WI38 (cell line): ENCODE measurements around the gene PLCH2.

Experiments
- H3K4me3 ChIP-seq: 2 replicates; pipeline ENCODE4 v1.5.1; 2011; ENCODE audit warnings: low read depth, mild to moderate bottlenecking, control low read depth, low read length
- TF ChIP-seq, protein P1 (sequence below): IDR thresholded peaks from 2 replicates; pipeline ENCODE4 v1.5.1; 2012; ENCODE audit warnings: low read depth, mild to moderate bottlenecking, control low read depth, low read length

Gene PLCH2

DNA sequence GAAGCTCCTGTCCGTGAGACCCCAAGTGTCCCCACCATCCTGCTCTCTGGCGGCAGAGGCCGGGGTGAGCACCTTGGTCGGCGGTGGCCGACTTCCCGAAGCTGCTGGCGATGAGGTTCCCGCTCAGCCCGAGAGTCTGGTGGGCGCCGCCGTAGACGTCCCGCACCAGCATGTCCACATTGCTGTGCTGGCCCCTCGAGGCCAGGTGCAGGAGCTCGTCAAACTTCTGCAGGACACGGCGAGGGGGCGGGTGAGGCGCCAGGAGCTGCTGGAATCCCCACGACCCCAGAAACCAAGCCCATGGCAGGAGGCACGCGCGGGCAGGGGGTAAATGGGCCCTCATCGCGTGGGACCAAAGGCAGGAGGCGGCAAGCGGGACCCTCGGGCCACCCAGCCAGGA, 43.6 kb downstream of the PLCH2 start:
- no peak overlapping the region for H3K4me3 ChIP-seq
- TF ChIP-seq, protein P1, sequence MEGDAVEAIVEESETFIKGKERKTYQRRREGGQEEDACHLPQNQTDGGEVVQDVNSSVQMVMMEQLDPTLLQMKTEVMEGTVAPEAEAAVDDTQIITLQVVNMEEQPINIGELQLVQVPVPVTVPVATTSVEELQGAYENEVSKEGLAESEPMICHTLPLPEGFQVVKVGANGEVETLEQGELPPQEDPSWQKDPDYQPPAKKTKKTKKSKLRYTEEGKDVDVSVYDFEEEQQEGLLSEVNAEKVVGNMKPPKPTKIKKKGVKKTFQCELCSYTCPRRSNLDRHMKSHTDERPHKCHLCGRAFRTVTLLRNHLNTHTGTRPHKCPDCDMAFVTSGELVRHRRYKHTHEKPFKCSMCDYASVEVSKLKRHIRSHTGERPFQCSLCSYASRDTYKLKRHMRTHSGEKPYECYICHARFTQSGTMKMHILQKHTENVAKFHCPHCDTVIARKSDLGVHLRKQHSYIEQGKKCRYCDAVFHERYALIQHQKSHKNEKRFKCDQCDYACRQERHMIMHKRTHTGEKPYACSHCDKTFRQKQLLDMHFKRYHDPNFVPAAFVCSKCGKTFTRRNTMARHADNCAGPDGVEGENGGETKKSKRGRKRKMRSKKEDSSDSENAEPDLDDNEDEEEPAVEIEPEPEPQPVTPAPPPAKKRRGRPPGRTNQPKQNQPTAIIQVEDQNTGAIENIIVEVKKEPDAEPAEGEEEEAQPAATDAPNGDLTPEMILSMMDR = no peak

DNA sequence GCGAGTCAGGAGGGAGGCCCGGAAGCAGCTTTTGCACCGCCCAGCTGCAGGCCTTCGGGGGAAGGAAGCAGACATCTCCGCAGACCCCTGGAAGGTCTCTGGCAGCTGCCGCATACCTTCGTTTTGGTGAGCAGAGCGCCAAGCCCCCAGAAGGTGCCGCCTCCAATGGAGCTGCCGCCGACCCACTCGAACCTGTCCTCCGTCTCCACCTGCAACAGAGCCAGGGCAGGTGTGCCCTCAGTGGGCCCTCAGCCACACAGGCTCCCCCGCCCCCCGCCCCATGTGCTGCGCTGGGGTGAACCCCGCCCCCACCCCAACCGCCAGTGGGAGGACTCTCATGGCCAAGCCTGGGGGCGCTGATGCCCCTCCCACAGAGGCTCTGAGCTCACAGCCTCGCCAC, 44.1 kb downstream of the PLCH2 start:
- no peak overlapping the region for H3K4me3 ChIP-seq
- TF ChIP-seq, protein P1 = no peak

DNA sequence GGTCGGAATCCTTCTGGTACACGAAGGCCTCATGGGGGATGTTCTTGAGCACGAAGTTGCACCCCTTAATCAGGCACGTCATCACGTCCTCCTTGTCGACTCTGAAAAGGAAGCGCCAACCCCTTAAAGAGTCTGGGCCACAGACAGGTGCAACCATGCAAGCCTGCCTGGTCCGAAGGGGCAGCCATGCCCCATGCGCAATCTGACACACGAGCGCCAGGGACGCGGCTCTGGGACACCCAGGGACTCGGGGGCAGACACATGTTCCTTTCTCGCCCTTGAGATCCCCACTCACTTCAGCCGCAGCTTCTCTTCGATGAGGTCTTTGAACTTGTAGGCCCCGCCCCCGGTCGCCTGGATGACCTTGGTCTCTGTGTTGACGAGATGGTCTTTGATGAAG, 44.7 kb downstream of the PLCH2 start:
- TF ChIP-seq, protein P1 = no peak
- H3K4me3 ChIP-seq = no peak overlapping the region

DNA sequence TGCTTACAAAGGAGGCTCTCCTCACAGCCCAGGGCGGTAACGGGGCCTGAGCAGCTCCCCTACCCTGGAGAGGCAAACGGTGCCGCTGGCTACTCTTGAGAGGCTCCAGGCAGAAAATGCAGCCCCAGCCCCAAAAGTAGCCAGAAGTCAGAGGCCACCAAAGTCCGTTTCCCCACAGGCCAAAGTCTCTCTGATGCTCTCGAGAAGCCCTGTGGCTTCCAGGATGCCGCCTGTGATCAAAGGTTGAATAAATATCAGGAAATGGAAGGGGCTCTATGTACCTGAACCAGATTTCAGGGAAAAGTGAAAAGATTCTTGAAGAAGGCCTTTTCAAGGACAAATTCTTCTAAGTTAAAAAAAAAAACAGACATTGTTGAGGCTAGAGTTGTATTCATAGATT, 46.1 kb downstream of the PLCH2 start:
- TF ChIP-seq, protein P1 = no peak
- H3K4me3 ChIP-seq = no peak overlapping the region

DNA sequence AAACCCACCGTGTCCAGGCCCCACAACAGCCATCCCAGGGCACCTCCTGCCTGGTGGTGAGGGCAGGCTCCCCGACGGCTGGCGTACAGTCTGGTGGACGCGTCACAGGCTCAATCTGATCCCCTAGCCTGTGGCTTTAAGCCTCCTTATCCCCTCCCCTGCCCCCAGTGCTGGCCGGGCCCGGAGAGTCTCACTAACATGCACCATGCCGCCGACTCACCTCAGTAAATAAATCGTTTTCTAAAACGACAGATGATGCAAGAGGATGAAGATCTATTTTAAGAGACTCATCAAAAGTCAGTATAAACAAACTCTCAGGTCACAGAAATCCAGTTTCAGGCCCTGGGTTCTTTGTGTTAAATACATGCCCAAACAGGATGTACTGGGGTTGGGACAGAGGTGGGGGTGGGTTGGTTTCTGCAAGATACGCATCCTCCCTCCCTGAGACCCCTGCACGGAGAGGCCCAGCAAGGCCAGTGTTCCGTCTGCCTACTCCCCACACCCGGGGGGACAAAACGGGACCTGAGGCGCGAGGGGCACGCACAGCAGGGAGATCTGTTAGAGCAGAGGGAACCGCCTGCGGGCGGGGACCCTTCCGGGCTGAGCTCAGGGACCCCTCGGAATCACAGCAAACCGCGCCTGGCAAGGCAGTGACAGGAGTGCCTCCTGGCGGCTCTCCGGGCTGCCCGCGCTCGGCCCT, 47.3 kb downstream of the PLCH2 start:
- TF ChIP-seq, protein P1 = no peak

DNA sequence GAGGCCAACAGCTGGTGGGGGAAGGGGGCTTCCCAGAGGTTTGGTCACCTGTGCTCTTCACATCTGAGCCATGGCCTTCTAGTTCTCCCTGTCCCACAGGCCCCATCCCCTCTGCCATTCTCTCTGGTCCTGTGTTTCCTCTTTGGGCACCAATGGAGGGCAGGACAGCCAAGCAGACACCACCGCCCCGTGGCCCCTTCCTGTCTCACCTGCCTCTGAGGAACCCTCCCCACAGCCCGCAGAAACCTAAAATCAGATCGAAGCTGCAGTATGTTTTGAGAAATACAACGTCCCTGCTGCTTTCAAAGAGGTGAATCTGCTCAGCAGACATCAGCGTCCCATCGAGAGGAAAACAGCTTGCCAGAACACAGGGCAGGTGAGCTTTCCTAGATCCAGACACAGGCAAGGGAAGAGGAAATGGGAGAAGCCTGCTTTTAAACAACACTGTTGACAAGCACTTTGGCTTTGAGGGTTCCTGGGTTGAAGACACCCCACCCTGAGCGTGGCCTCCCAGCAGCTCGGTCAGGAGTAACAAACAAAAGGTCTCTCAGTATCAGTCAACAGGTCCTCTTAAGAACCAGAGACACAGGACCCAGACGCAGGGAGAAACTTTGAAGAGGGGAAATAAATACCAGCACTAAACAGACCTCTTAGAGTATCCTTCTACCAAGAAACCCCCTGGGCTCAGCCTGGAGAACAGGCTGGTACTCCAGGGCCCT, 48.0 kb downstream of the PLCH2 start:
- TF ChIP-seq, protein P1 = no peak
- peak overlapping the region; percentile 11; the same call in 1 of the 2 replicates for H3K4me3 ChIP-seq

More for the DNA sequence above, 47.3 kb downstream of the PLCH2 start:
- 0 out of 2 replicates have a peak overlapping the region, but pooled peaks have one; percentile 11 for H3K4me3 ChIP-seq

DNA sequence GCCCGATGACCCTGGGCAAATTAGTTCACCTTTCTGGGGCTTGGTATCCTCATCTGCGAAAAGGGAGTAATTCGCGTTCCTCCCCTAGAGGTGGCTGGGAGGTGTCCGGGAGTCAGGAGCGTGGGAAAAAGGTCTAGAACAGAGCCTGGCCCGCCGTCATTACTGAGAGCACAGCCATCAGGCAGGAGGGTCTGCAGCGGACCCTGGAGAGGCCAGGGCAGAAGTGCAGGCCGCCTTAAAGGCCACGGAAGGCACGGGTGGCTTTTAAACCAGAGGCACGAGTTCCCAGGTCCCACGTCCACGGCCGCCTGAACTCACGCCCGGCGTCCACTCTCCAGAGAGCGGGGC, 49.5 kb downstream of the PLCH2 start:
- TF ChIP-seq, protein P1 = no peak
- H3K4me3 ChIP-seq = peak overlapping the region; percentile 90
